HL-60 (cell line): ENCODE results near the gene TPST2.

ENCODE experiments used
- CTCF ChIP-seq: IDR thresholded peaks from one replicate; pipeline ENCODE4 v1.5.1; 2011; ENCODE audit warnings: low read length, control low read depth, inconsistent platforms; ENCODE audit not compliant: insufficient read depth
- POLR2AphosphoS5 ChIP-seq: IDR thresholded peaks from 2 replicates; pipeline ENCODE4 v1.6.1; 2012; ENCODE audit warnings: low read depth

GRCh38 chr22:26477341-26477731, 112.6 kb downstream of the TPST2 start:
- TF ChIP-seq POLR2AphosphoS5 (no peak), CTCF (no peak)
